Dedifferentiated amniotic fluid mesenchymal stem cell (primary cell): ENCODE results near the gene ARHGAP22.

ENCODE experiments used
- DNase-seq: peaks from one replicate; pipeline ENCODE4 v3.0.0-alpha.2; 2016; ENCODE audit errors: extremely low spot score

ARHGAP22 gene

GRCh38 chr10:48451969-48452878 is 152.6 kb downstream of the ARHGAP22 start:
- no peak for DNase-seq

GRCh38 chr10:48450741-48451466 is 154.0 kb downstream of the ARHGAP22 start:
- no peak for DNase-seq

GRCh38 chr10:48450233-48450740 is 154.6 kb downstream of the ARHGAP22 start:
- DNase-seq = no peak

- DNase-seq = no peak
Measured at GRCh38 chr10:48449501-48450232, 155.2 kb downstream of the ARHGAP22 start.

GRCh38 chr10:48448796-48449195 is 156.1 kb downstream of the ARHGAP22 start:
- no peak for DNase-seq

GRCh38 chr10:48447356-48448215 is 157.3 kb downstream of the ARHGAP22 start:
- no peak for DNase-seq

GRCh38 chr10:48446785-48447184 is 158.1 kb downstream of the ARHGAP22 start:
- no peak for DNase-seq

- no peak for DNase-seq
Measured at GRCh38 chr10:48445932-48446331, 158.9 kb downstream of the ARHGAP22 start.

GRCh38 chr10:48444861-48445841 is 159.7 kb downstream of the ARHGAP22 start:
- DNase-seq = no peak

- no peak for DNase-seq
Measured at GRCh38 chr10:48444266-48444665, 160.6 kb downstream of the ARHGAP22 start.

- DNase-seq = no peak
Measured at GRCh38 chr10:48442809-48443177, 162.1 kb downstream of the ARHGAP22 start.

GRCh38 chr10:48442090-48442808 is 162.6 kb downstream of the ARHGAP22 start:
- no peak for DNase-seq

- no peak for DNase-seq
Measured at GRCh38 chr10:48440771-48441170, 164.1 kb downstream of the ARHGAP22 start.

GRCh38 chr10:48439581-48440041 is 165.3 kb downstream of the ARHGAP22 start:
- DNase-seq = no peak

- peak; percentile 58 for DNase-seq
Measured at GRCh38 chr10:48439031-48439430, 165.8 kb downstream of the ARHGAP22 start.

- DNase-seq = no peak
Measured at GRCh38 chr10:48437546-48437945, 167.3 kb downstream of the ARHGAP22 start.

GRCh38 chr10:48431871-48432270 is 173.0 kb downstream of the ARHGAP22 start:
- DNase-seq = peak; percentile 22

GRCh38 chr10:48430402-48430993 is 174.4 kb downstream of the ARHGAP22 start:
- DNase-seq = no peak

GRCh38 chr10:48429309-48429708 is 175.6 kb downstream of the ARHGAP22 start:
- no peak for DNase-seq
